Gastrocnemius medialis (tissue), 4 donors: ENCODE results near the gene HOXC13.

ENCODE experiments used
- POLR2A ChIP-seq, 2 donors: fragments of 450-650 bp; IDR thresholded peaks; one replicate each; pipeline ENCODE4 v1.6.1; 2017; ENCODE audit warnings: antibody characterized with exemption in 2 of 2, mild to moderate bottlenecking in 2 of 2, moderate library complexity in 2 of 2
- TF ChIP-seq, protein P1 (sequence below), 5 experiments: fragments of 450-650 bp in 3 of 5; fragments of 200-600 bp in 2 of 5; sonication (generic) in 2 of 5; IDR thresholded peaks in 4 of 5; conservative IDR thresholded peaks in 1 of 5; 1 replicate in 4 of 5; 2 replicates in 1 of 5; pipeline ENCODE4 v1.5.1; 2016 to 2019; ENCODE audit warnings: antibody characterized with exemption in 5 of 5, mild to moderate bottlenecking in 3 of 5, moderate library complexity in 3 of 5

- TF ChIP-seq, protein P1, sequence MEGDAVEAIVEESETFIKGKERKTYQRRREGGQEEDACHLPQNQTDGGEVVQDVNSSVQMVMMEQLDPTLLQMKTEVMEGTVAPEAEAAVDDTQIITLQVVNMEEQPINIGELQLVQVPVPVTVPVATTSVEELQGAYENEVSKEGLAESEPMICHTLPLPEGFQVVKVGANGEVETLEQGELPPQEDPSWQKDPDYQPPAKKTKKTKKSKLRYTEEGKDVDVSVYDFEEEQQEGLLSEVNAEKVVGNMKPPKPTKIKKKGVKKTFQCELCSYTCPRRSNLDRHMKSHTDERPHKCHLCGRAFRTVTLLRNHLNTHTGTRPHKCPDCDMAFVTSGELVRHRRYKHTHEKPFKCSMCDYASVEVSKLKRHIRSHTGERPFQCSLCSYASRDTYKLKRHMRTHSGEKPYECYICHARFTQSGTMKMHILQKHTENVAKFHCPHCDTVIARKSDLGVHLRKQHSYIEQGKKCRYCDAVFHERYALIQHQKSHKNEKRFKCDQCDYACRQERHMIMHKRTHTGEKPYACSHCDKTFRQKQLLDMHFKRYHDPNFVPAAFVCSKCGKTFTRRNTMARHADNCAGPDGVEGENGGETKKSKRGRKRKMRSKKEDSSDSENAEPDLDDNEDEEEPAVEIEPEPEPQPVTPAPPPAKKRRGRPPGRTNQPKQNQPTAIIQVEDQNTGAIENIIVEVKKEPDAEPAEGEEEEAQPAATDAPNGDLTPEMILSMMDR (IDR thresholded peaks at IDR 0.05 in 4 of 5, conservative IDR thresholded peaks at IDR 0.05 in 1 of 5) = no peak
- no peak for TF ChIP-seq POLR2A (IDR thresholded peaks at IDR 0.05)
Observed at GRCh38 chr12:53967421-53967925, 28.8 kb downstream of the HOXC13 start.
